DND-41 (cell line): Measurements from ENCODE around the gene PTCRA.

Experiments
- EZH2 ChIP-seq: IDR thresholded peaks from 3 replicates; pipeline ENCODE4 v1.6.1; 2012; ENCODE audit warnings: borderline replicate concordance, low read depth, mild to moderate bottlenecking, moderate library complexity, low read length, inconsistent platforms; ENCODE audit not compliant: severe bottlenecking
- TF ChIP-seq, protein P1 (sequence below): IDR thresholded peaks from 2 replicates; pipeline ENCODE4 v1.5.1; 2012; ENCODE audit warnings: borderline replicate concordance, low read length, moderate library complexity, mild to moderate bottlenecking; ENCODE audit not compliant: poor library complexity, severe bottlenecking; ENCODE audit errors: extremely low read depth

DNA sequence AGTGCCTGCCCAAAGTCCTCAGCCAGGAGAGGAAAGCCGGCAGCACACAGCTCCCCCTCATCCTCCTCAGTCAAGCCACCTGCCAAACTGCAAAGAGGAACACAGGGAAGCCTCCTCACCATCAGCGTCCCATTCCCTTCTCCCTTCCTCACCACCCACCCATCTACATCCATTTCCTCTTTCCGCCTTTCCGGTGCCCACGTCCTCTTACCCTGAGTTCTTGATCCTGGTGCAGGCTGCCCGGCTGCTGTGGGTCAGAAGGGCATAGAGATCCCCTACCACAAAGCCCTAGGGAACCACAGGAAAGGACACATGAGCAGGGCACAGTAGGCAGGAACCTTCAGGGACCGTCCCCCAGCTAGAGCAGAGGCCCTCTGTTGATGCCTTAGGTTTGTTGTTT, 50.7 kb downstream of the PTCRA start:
- no peak for TF ChIP-seq EZH2
- TF ChIP-seq, protein P1, sequence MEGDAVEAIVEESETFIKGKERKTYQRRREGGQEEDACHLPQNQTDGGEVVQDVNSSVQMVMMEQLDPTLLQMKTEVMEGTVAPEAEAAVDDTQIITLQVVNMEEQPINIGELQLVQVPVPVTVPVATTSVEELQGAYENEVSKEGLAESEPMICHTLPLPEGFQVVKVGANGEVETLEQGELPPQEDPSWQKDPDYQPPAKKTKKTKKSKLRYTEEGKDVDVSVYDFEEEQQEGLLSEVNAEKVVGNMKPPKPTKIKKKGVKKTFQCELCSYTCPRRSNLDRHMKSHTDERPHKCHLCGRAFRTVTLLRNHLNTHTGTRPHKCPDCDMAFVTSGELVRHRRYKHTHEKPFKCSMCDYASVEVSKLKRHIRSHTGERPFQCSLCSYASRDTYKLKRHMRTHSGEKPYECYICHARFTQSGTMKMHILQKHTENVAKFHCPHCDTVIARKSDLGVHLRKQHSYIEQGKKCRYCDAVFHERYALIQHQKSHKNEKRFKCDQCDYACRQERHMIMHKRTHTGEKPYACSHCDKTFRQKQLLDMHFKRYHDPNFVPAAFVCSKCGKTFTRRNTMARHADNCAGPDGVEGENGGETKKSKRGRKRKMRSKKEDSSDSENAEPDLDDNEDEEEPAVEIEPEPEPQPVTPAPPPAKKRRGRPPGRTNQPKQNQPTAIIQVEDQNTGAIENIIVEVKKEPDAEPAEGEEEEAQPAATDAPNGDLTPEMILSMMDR = no peak
